Activated CD8-positive, alpha-beta T cell treated with anti-CD3 and anti-CD28 coated beads for 36 hours (primary cell): Measurements from ENCODE around the gene ASB10. TPM values are rescaled to one million over a fixed set of nuclear protein-coding genes. Genes with fewer than 3 reads are reported as not detected.

ENCODE experiments used
- ATAC-seq: fragments of 200-7000 bp; cut with Tn5 transposase; one replicate; pipeline ENCODE4 v1.10.0; 2021; ENCODE audit warnings: mild to moderate bottlenecking, moderate library complexity
- CTCF ChIA-PET: fragments of 350-600 bp; sonication (Branson Sonifier 250); formaldehyde crosslinking; loops from one replicate; lab custom pipeline; 2021; ENCODE audit warnings: antibody characterized with exemption; lab: Charles Lee
- POLR2A ChIA-PET: fragments of 350-600 bp; sonication (Branson Sonifier 250); formaldehyde crosslinking; loops from one replicate; lab custom pipeline; 2021; ENCODE audit warnings: antibody characterized with exemption; lab: Charles Lee
- DNase-seq: peaks from one replicate; pipeline ENCODE4 v3.0.0-alpha.2; 2020
- H3K27ac Mint-ChIP-seq: one replicate; pipeline ENCODE4 v1.8.0; 2021; ENCODE audit warnings: mild to moderate bottlenecking, mixed read lengths
- H3K27me3 Mint-ChIP-seq: one replicate; pipeline ENCODE4 v1.8.0; 2021; ENCODE audit warnings: mixed read lengths
- H3K36me3 Mint-ChIP-seq: one replicate; pipeline ENCODE4 v1.8.0; 2021; ENCODE audit warnings: low read depth, mixed read lengths
- H3K4me1 Mint-ChIP-seq: one replicate; pipeline ENCODE4 v1.8.0; 2021; ENCODE audit warnings: low read depth, mixed read lengths
- H3K4me3 Mint-ChIP-seq: one replicate; pipeline ENCODE4 v1.8.0; 2021; ENCODE audit warnings: mild to moderate bottlenecking, moderate library complexity, mixed read lengths
- H3K9me3 Mint-ChIP-seq: one replicate; pipeline ENCODE4 v1.8.0; 2021; ENCODE audit warnings: mixed read lengths
- CTCF ChIP-seq: fragments of 200-600 bp; IDR thresholded peaks from one replicate; pipeline ENCODE4 v1.8.0; 2022; ENCODE audit warnings: antibody characterized with exemption, mild to moderate bottlenecking
- intact Hi-C: fragments of 100-400 bp; cut with micrococcal nuclease; formaldehyde crosslinking; loops from one replicate; pipeline ENCODE4 v1.10.0; 2022
- total RNA-seq, 2 experiments: library from RNA; stranded (reverse); gene quantifications; one replicate each; pipeline ENCODE4 v1.2.3, GENCODE V29; 2021

ASB10 gene
- total RNA-seq, 2 experiments from 2014 or later, result not detected

GRCh38 chr7:151181011-151181431, 6.0 kb downstream of the ASB10 start:
- intact Hi-C loops, result no loop called here
- Mint-ChIP-seq H3K4me3 (no peak overlapping the region), H3K36me3 (no peaks in the 10 kb centered on the region), H3K27me3 (peaks cover 6% of the 10 kb centered on the region), H3K27ac (no peak overlapping the region), H3K4me1 (no peaks in the 10 kb centered on the region), H3K9me3 (no peaks in the 10 kb centered on the region)
- no peak for ATAC-seq
- no peak for TF ChIP-seq CTCF
- POLR2A ChIA-PET, result no interaction called here
- CTCF ChIA-PET, result interaction anchor here (1.5 kb wide), 1 partner anchor 9 kb away, joined by 3 read pairs; no protein-coding TSS in a partner anchor
- no peak for DNase-seq

GRCh38 chr7:151179946-151180345, 7.1 kb downstream of the ASB10 start:
- Mint-ChIP-seq H3K9me3 (no peaks in the 10 kb centered on the region), H3K27ac (no peak overlapping the region), H3K27me3 (peaks cover 8% of the 10 kb centered on the region), H3K36me3 (no peaks in the 10 kb centered on the region), H3K4me3 (no peak overlapping the region), H3K4me1 (no peaks in the 10 kb centered on the region)
- no peak for ATAC-seq
- ChIA-PET POLR2A (no interaction called here), CTCF (interaction anchor here (0.6 to 1.2 kb wide), 2 partner anchors 56 to 64 kb away, joined by 3 to 4 read pairs; no protein-coding TSS in a partner anchor)
- intact Hi-C loops, result no loop called here
- no peak for TF ChIP-seq CTCF
- DNase-seq, result no peak

GRCh38 chr7:151179287-151179860, 7.7 kb downstream of the ASB10 start:
- Mint-ChIP-seq H3K4me1 (no peaks in the 10 kb centered on the region), H3K9me3 (no peaks in the 10 kb centered on the region), H3K4me3 (no peak overlapping the region), H3K36me3 (no peaks in the 10 kb centered on the region), H3K27me3 (peaks cover 11% of the 10 kb centered on the region), H3K27ac (no peak overlapping the region)
- DNase-seq (no peak), ATAC-seq (no peak)
- POLR2A ChIA-PET, result no interaction called here
- intact Hi-C loops, result no loop called here
- TF ChIP-seq CTCF, result no peak
- CTCF ChIA-PET, result interaction anchor here (0.6 to 1.5 kb wide), 3 partner anchors 12 to 64 kb away, joined by 3 to 5 read pairs (median 4); partner anchors contain the start of gene GBX1

GRCh38 chr7:151178831-151179230, 8.2 kb downstream of the ASB10 start:
- POLR2A ChIA-PET, result interaction anchor here (0.7 kb wide), 1 partner anchor 9 kb away, joined by 3 read pairs; the partner anchor contains the start of gene ASB10
- DNase-seq, result no peak
- Mint-ChIP-seq H3K9me3 (no peaks in the 10 kb centered on the region), H3K27me3 (peaks cover 12% of the 10 kb centered on the region), H3K36me3 (no peaks in the 10 kb centered on the region), H3K27ac (no peak overlapping the region), H3K4me3 (no peak overlapping the region), H3K4me1 (no peaks in the 10 kb centered on the region)
- CTCF ChIA-PET, result interaction anchor here (0.7 to 1.5 kb wide), 3 partner anchors 11 to 63 kb away, joined by 3 to 5 read pairs (median 4); partner anchors contain the start of gene GBX1
- TF ChIP-seq CTCF, result no peak
- ATAC-seq, result no peak
- intact Hi-C loops, result no loop called here

GRCh38 chr7:151178236-151178635, 8.8 kb downstream of the ASB10 start:
- ATAC-seq, result no peak
- no peak for TF ChIP-seq CTCF
- H3K36me3 Mint-ChIP-seq, result no peaks in the 10 kb centered on the region
- peaks cover 17% of the 10 kb centered on the region for H3K27me3 Mint-ChIP-seq
- no peak overlapping the region for H3K4me3 Mint-ChIP-seq
- intact Hi-C loops, result no loop called here
- no peaks in the 10 kb centered on the region for H3K4me1 Mint-ChIP-seq
- POLR2A ChIA-PET, result interaction anchor here (0.7 to 1.7 kb wide), 2 partner anchors 9 to 13 kb away, joined by 3 read pairs; partner anchors contain the start of gene ASB10
- CTCF ChIA-PET, result interaction anchor here (0.7 to 1.5 kb wide), 2 partner anchors 10 to 54 kb away, joined by 4 to 5 read pairs; partner anchors contain the start of gene GBX1
- H3K9me3 Mint-ChIP-seq, result no peaks in the 10 kb centered on the region
- H3K27ac Mint-ChIP-seq, result no peak overlapping the region
- DNase-seq, result no peak
